Neural cell (in vitro differentiated cells): Measurements from ENCODE around the gene TRIM2. TPM values are rescaled to one million over a fixed set of nuclear protein-coding genes. Genes with fewer than 3 reads are reported as not detected.
"Not testable (repeated sequence)": the region's sequence is repeated elsewhere in the genome, so short reads cannot be mapped to it uniquely, and the experiment has no call there.

Source experiments
- H2AFZ ChIP-seq: fragments of 200-600, 300-800 bp; sonication (generic), shearing (Covaris generic); 2 replicates; pipeline ENCODE4 v1.6.0; 2014; ENCODE audit warnings: low read depth, mild to moderate bottlenecking, antibody characterized with exemption, low read length, moderate library complexity
- H3F3A ChIP-seq: fragments of 200-600 bp; shearing (Covaris generic); 2 replicates; pipeline ENCODE4 v1.6.1; 2016; ENCODE audit warnings: mild to moderate bottlenecking, moderate library complexity, mixed read lengths, antibody characterized with exemption, low read length; ENCODE audit not compliant: insufficient read depth, poor library complexity, severe bottlenecking
- H3K27ac ChIP-seq: fragments of 200-600, 300-800 bp; sonication (generic), shearing (Covaris generic); 2 replicates; pipeline ENCODE4 v1.5.1; 2014; ENCODE audit warnings: mild to moderate bottlenecking, low read length, moderate library complexity
- H3K27me3 ChIP-seq: fragments of 300-800, 200-600 bp; sonication (generic), shearing (Covaris generic); 2 replicates; pipeline ENCODE4 v1.6.0; 2014; ENCODE audit warnings: mild to moderate bottlenecking, low read depth, low read length, moderate library complexity; ENCODE audit not compliant: insufficient read depth
- H3K36me3 ChIP-seq: fragments of 300-800, 200-600 bp; sonication (generic), shearing (Covaris generic); 2 replicates; pipeline ENCODE4 v1.5.1; 2014; ENCODE audit warnings: mild to moderate bottlenecking, antibody characterized with exemption, low read length, moderate library complexity; ENCODE audit not compliant: insufficient read depth
- H3K4me2 ChIP-seq: fragments of 300-800, 200-600 bp; sonication (generic), shearing (Covaris generic); 2 replicates; pipeline ENCODE4 v1.6.0; 2014; ENCODE audit warnings: mild to moderate bottlenecking, low read length
- H3K4me3 ChIP-seq: fragments of 300-800, 200-600 bp; sonication (generic), shearing (Covaris generic); 2 replicates; pipeline ENCODE4 v1.5.1; 2014; ENCODE audit warnings: mild to moderate bottlenecking, low read length, moderate library complexity
- H3K79me2 ChIP-seq: fragments of 200-600 bp; shearing (Covaris generic); replicated peaks from 2 replicates; pipeline ENCODE4 v1.6.0; 2014; ENCODE audit warnings: mild to moderate bottlenecking, low read length, moderate library complexity; ENCODE audit not compliant: insufficient read depth
- H3K9ac ChIP-seq: fragments of 300-800, 200-600 bp; sonication (generic), shearing (Covaris generic); 2 replicates; pipeline ENCODE4 v1.6.1; 2016; ENCODE audit warnings: mild to moderate bottlenecking, low read length, mixed read lengths
- H3K9me2 ChIP-seq: fragments of 200-600 bp; shearing (Covaris generic); 2 replicates; pipeline ENCODE4 v1.6.1; 2016; ENCODE audit warnings: mild to moderate bottlenecking, low read length, mixed read lengths; ENCODE audit not compliant: insufficient read depth
- H3K9me3 ChIP-seq: fragments of 200-600, 300-800 bp; sonication (generic), shearing (Covaris generic); 2 replicates; pipeline ENCODE4 v1.6.1; 2016; ENCODE audit warnings: mild to moderate bottlenecking, mixed run types, low read length, moderate library complexity, mixed read lengths
- H4K20me1 ChIP-seq: fragments of 200-600 bp; shearing (Covaris generic); 2 replicates; pipeline ENCODE4 v1.6.1; 2016; ENCODE audit warnings: mild to moderate bottlenecking, mixed run types; ENCODE audit not compliant: insufficient read depth
- EP300 ChIP-seq: fragments of 450-650 bp; conservative IDR thresholded peaks from 2 replicates; pipeline ENCODE4 v1.6.1; 2014; ENCODE audit warnings: antibody characterized with exemption, mild to moderate bottlenecking, moderate library complexity; ENCODE audit not compliant: poor library complexity, severe bottlenecking
- EZH2 ChIP-seq: fragments of 200-600, 300-800 bp; shearing (Covaris generic), sonication (generic); IDR thresholded peaks from 2 replicates; pipeline ENCODE4 v1.6.1; 2014; ENCODE audit warnings: antibody characterized with exemption, low read length, borderline replicate concordance, mild to moderate bottlenecking; ENCODE audit not compliant: insufficient read depth, poor library complexity, severe bottlenecking
- MXI1 ChIP-seq: fragments of 450-650 bp; conservative IDR thresholded peaks from 2 replicates; pipeline ENCODE4 v1.6.1; 2014; ENCODE audit warnings: antibody characterized with exemption, mild to moderate bottlenecking; ENCODE audit not compliant: poor library complexity, severe bottlenecking
- POLR2AphosphoS5 ChIP-seq: IDR thresholded peaks from 2 replicates; pipeline ENCODE4 v1.6.1; 2012
- RAD21 ChIP-seq: fragments of 450-650 bp; conservative IDR thresholded peaks from 2 replicates; pipeline ENCODE4 v1.6.1; 2014; ENCODE audit warnings: antibody characterized with exemption, mild to moderate bottlenecking, moderate library complexity
- REST ChIP-seq: IDR thresholded peaks from 2 replicates; pipeline ENCODE4 v1.6.1; 2012; ENCODE audit warnings: borderline replicate concordance
- SMC3 ChIP-seq: fragments of 450-650 bp; conservative IDR thresholded peaks from 2 replicates; pipeline ENCODE4 v1.6.1; 2014; ENCODE audit warnings: antibody characterized with exemption, mild to moderate bottlenecking, moderate library complexity; ENCODE audit not compliant: poor library complexity
- TAF1 ChIP-seq: IDR thresholded peaks from 2 replicates; pipeline ENCODE4 v1.6.1; 2012; ENCODE audit warnings: low read depth
- polyA plus RNA-seq: library from polyadenylated mRNA; depleted of rRNA; stranded (reverse); fragments of >200 nt; gene quantifications from 2 replicates; pipeline ENCODE4 v1.2.3, GENCODE V29; 2014
- TF ChIP-seq, protein P1 (sequence below): fragments of 450-650 bp; IDR thresholded peaks from 2 replicates; pipeline ENCODE4 v1.5.1; 2014; ENCODE audit warnings: antibody characterized with exemption, mild to moderate bottlenecking, moderate library complexity; ENCODE audit not compliant: poor library complexity, severe bottlenecking

TRIM2 gene
- polyA plus RNA-seq, 1 donor from 2014 or later, result 261 TPM

DNA sequence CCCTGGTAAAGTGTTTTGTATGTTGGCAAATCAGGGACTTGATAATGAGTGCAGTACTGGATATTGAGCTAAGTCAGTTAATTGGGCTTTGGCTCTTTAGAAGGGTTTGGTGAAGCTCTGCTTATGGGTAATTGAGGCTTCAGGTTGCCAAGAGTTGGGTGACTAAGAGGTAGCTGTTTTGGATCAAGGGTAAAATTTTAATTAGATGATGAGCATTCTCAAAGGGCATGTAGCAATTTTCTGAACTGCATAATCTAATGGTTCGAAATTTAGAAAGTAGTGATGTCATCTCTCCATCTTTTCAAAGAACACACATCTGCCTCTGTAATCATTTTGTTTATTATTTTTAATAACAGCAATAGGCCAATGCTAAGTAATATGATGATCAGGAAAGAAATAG is 5.5 kb upstream of the TRIM2 start:
- H3K27ac ChIP-seq, result no peak overlapping the region
- no peak overlapping the region for H2AFZ ChIP-seq
- peaks cover 57% of the 10 kb centered on the region for H3K79me2 ChIP-seq
- H3K9me3 ChIP-seq, result no peaks in the 10 kb centered on the region
- no peaks in the 10 kb centered on the region for H4K20me1 ChIP-seq
- H3K4me3 ChIP-seq, result no peak overlapping the region
- no peak overlapping the region for H3K9ac ChIP-seq
- H3F3A ChIP-seq, result no peaks in the 10 kb centered on the region
- peaks cover 5% of the 10 kb centered on the region for H3K36me3 ChIP-seq
- TF ChIP-seq TAF1 (no peak), POLR2AphosphoS5 (no peak), EP300 (no peak), RAD21 (no peak), EZH2 (no peak), SMC3 (no peak), MXI1 (no peak), REST (no peak)
- TF ChIP-seq, protein P1, sequence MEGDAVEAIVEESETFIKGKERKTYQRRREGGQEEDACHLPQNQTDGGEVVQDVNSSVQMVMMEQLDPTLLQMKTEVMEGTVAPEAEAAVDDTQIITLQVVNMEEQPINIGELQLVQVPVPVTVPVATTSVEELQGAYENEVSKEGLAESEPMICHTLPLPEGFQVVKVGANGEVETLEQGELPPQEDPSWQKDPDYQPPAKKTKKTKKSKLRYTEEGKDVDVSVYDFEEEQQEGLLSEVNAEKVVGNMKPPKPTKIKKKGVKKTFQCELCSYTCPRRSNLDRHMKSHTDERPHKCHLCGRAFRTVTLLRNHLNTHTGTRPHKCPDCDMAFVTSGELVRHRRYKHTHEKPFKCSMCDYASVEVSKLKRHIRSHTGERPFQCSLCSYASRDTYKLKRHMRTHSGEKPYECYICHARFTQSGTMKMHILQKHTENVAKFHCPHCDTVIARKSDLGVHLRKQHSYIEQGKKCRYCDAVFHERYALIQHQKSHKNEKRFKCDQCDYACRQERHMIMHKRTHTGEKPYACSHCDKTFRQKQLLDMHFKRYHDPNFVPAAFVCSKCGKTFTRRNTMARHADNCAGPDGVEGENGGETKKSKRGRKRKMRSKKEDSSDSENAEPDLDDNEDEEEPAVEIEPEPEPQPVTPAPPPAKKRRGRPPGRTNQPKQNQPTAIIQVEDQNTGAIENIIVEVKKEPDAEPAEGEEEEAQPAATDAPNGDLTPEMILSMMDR, result no peak
- H3K9me2 ChIP-seq, result no peaks in the 10 kb centered on the region
- H3K4me2 ChIP-seq, result no peak overlapping the region
- H3K27me3 ChIP-seq, result no peaks in the 10 kb centered on the region

- H3K79me2 ChIP-seq, result peaks cover 69% of the 10 kb centered on the region
- H3K4me3 ChIP-seq, H3K9me3 ChIP-seq, H3K36me3 ChIP-seq, H3K27me3 ChIP-seq, H3K9me2 ChIP-seq, H2AFZ ChIP-seq, H3F3A ChIP-seq, H3K27ac ChIP-seq, H3K9ac ChIP-seq, H4K20me1 ChIP-seq: not testable (repeated sequence)
- H3K4me2 ChIP-seq, result peak overlapping the region; percentile 9
These were observed 497 bp upstream of the TRIM2 start for GRCh38 chr4:153203746-153204145.
